HEK293 (cell line): ENCODE measurements around the gene AHCY.
A peak's percentile ranks its signal among the peaks of the same experiment; 100 is the strongest.

ENCODE experiments used
- CTCF ChIA-PET: fragments of 350-600 bp; formaldehyde crosslinking; extraction: SDS; loops from one replicate; lab custom pipeline; 2021; ENCODE audit warnings: antibody characterized with exemption; lab: Yijun Ruan, JAX
- POLR2A ChIA-PET: fragments of 300-600 bp; formaldehyde crosslinking; extraction: SDS; loops from one replicate; lab custom pipeline; 2020; ENCODE audit warnings: antibody characterized with exemption, inconsistent platforms; lab: Yijun Ruan, JAX
- H3K27ac ChIP-seq: fragments of 200-500 bp; sonication (Bioruptor generic); 2 replicates; pipeline ENCODE4 v1.5.1; 2014; ENCODE audit warnings: low read depth, low read length, control low read depth, inconsistent platforms; ENCODE audit errors: extremely low read depth
- H3K36me3 ChIP-seq, 2 experiments: fragments of 200-500 bp in 1 of 2; sonication (Bioruptor generic) in 1 of 2; 1 replicate in 1 of 2; 2 replicates in 1 of 2; pipeline ENCODE4 v1.5.1; 2014 to 2017; ENCODE audit warnings: inconsistent platforms in 2 of 2, low read length in 2 of 2; ENCODE audit not compliant: control insufficient read depth in 2 of 2, insufficient read depth in 1 of 2
- H3K4me1 ChIP-seq: fragments of 200-500 bp; sonication (Bioruptor generic); 2 replicates; pipeline ENCODE4 v1.5.1; 2014; ENCODE audit warnings: mild to moderate bottlenecking, low read length, inconsistent platforms; ENCODE audit not compliant: control insufficient read depth, insufficient read depth
- H3K4me3 ChIP-seq: 2 replicates; pipeline ENCODE4 v1.5.1; 2011; ENCODE audit warnings: low read depth, mild to moderate bottlenecking, control low read depth, low read length, moderate library complexity
- H3K9me3 ChIP-seq: fragments of 200-500 bp; sonication (Bioruptor generic); 2 replicates; pipeline ENCODE4 v1.5.1; 2014; ENCODE audit warnings: low read depth, low read length, inconsistent platforms; ENCODE audit not compliant: control insufficient read depth, insufficient read depth
- GLIS2 ChIP-seq: fragments of 450-650 bp; formaldehyde crosslinking; IDR thresholded peaks from 2 replicates; pipeline ENCODE4 v1.5.1; 2016; ENCODE audit warnings: missing biosample characterization, missing genetic modification characterization
- HOXC10 ChIP-seq: sonication (generic); formaldehyde crosslinking; IDR thresholded peaks from 2 replicates; pipeline ENCODE4 v1.8.1; 2023; ENCODE audit warnings: mild to moderate bottlenecking, missing genetic modification reagents
- KLF8 ChIP-seq: fragments of 450-650 bp; formaldehyde crosslinking; IDR thresholded peaks from 2 replicates; pipeline ENCODE4 v1.5.1; 2016; ENCODE audit warnings: missing biosample characterization, missing genetic modification characterization
- OSR2 ChIP-seq: fragments of 450-650 bp; formaldehyde crosslinking; IDR thresholded peaks from 2 replicates; pipeline ENCODE4 v1.5.1; 2016; ENCODE audit warnings: missing biosample characterization, missing genetic modification characterization
- PBX3 ChIP-seq: sonication (generic); formaldehyde crosslinking; IDR thresholded peaks from 2 replicates; pipeline ENCODE4 v1.8.1; 2022; ENCODE audit warnings: mild to moderate bottlenecking, moderate library complexity, missing genetic modification reagents
- PRDM1 ChIP-seq: fragments of 450-650 bp; formaldehyde crosslinking; IDR thresholded peaks from 2 replicates; pipeline ENCODE4; 2016; ENCODE audit warnings: missing biosample characterization, missing genetic modification characterization
- SALL2 ChIP-seq: fragments of 450-650 bp; formaldehyde crosslinking; IDR thresholded peaks from 2 replicates; pipeline ENCODE4 v1.5.0; 2017; ENCODE audit warnings: missing biosample characterization, mild to moderate bottlenecking, missing genetic modification characterization, borderline replicate concordance
- SCRT2 ChIP-seq: fragments of 450-650 bp; formaldehyde crosslinking; IDR thresholded peaks from 2 replicates; pipeline ENCODE4 v1.5.1; 2016; ENCODE audit warnings: missing biosample characterization, missing genetic modification characterization
- SP2 ChIP-seq: fragments of 450-650 bp; formaldehyde crosslinking; IDR thresholded peaks from 2 replicates; pipeline ENCODE4 v1.5.1; 2016; ENCODE audit warnings: missing biosample characterization, missing genetic modification characterization
- SP7 ChIP-seq: fragments of 450-650 bp; formaldehyde crosslinking; IDR thresholded peaks from 2 replicates; pipeline ENCODE4 v1.5.1; 2016; ENCODE audit warnings: missing biosample characterization, missing genetic modification characterization
- WT1 ChIP-seq: fragments of 450-650 bp; formaldehyde crosslinking; IDR thresholded peaks from 2 replicates; pipeline ENCODE4 v1.5.1; 2016; ENCODE audit warnings: missing biosample characterization, missing genetic modification characterization
- YY2 ChIP-seq: fragments of 450-650 bp; formaldehyde crosslinking; IDR thresholded peaks from 2 replicates; pipeline ENCODE4 v1.5.1; 2016; ENCODE audit warnings: missing biosample characterization, missing genetic modification characterization
- ZBTB17 ChIP-seq: fragments of 450-650 bp; formaldehyde crosslinking; IDR thresholded peaks from 2 replicates; pipeline ENCODE4 v1.5.1; 2016; ENCODE audit warnings: missing biosample characterization, missing genetic modification characterization
- ZBTB44 ChIP-seq: fragments of 450-650 bp; IDR thresholded peaks from 2 replicates; pipeline ENCODE4 v1.5.1; 2018; ENCODE audit warnings: missing biosample characterization, mild to moderate bottlenecking, missing genetic modification characterization
- ZFHX2 ChIP-seq: fragments of 450-650 bp; formaldehyde crosslinking; conservative IDR thresholded peaks from 2 replicates; pipeline ENCODE4 v1.5.1; 2016; ENCODE audit warnings: missing biosample characterization, missing genetic modification characterization
- ZFP3 ChIP-seq: fragments of 450-650 bp; formaldehyde crosslinking; IDR thresholded peaks from 2 replicates; pipeline ENCODE4 v1.5.1; 2016; ENCODE audit warnings: low read depth, missing biosample characterization, missing genetic modification characterization
- ZNF157 ChIP-seq: fragments of 450-650 bp; formaldehyde crosslinking; IDR thresholded peaks from 2 replicates; pipeline ENCODE4 v1.5.1; 2016; ENCODE audit warnings: missing biosample characterization, missing genetic modification characterization
- ZNF2 ChIP-seq: fragments of 450-650 bp; formaldehyde crosslinking; IDR thresholded peaks from 2 replicates; pipeline ENCODE4 v1.5.1; 2016; ENCODE audit warnings: missing biosample characterization, missing genetic modification characterization
- ZNF202 ChIP-seq: fragments of 450-650 bp; formaldehyde crosslinking; IDR thresholded peaks from 2 replicates; pipeline ENCODE4 v1.5.1; 2016; ENCODE audit warnings: missing biosample characterization, missing genetic modification characterization, borderline replicate concordance
- ZNF23 ChIP-seq: fragments of 450-650 bp; formaldehyde crosslinking; IDR thresholded peaks from 2 replicates; pipeline ENCODE4 v1.5.1; 2016; ENCODE audit warnings: missing biosample characterization, missing genetic modification characterization, borderline replicate concordance
- ZNF423 ChIP-seq: fragments of 450-650 bp; formaldehyde crosslinking; IDR thresholded peaks from 2 replicates; pipeline ENCODE4 v1.5.1; 2016; ENCODE audit warnings: missing biosample characterization, missing genetic modification characterization
- ZNF555 ChIP-seq: fragments of 450-650 bp; formaldehyde crosslinking; conservative IDR thresholded peaks from 2 replicates; pipeline ENCODE4 v1.5.1; 2017; ENCODE audit warnings: missing biosample characterization, mild to moderate bottlenecking, missing genetic modification characterization, inconsistent platforms
- ZNF600 ChIP-seq: fragments of 450-650 bp; formaldehyde crosslinking; IDR thresholded peaks from 2 replicates; pipeline ENCODE4 v1.5.1; 2016; ENCODE audit warnings: missing biosample characterization, missing genetic modification characterization
- ZNF664 ChIP-seq: fragments of 450-650 bp; formaldehyde crosslinking; IDR thresholded peaks from 2 replicates; pipeline ENCODE4 v1.5.1; 2016; ENCODE audit warnings: missing biosample characterization, missing genetic modification characterization
- ZNF747 ChIP-seq: fragments of 450-650 bp; formaldehyde crosslinking; IDR thresholded peaks from 2 replicates; pipeline ENCODE4 v1.5.1; 2016; ENCODE audit warnings: missing biosample characterization, missing genetic modification characterization
- ZSCAN23 ChIP-seq: fragments of 450-650 bp; formaldehyde crosslinking; IDR thresholded peaks from 2 replicates; pipeline ENCODE4 v1.5.1; 2016; ENCODE audit warnings: missing biosample characterization, missing genetic modification characterization
- ZXDB ChIP-seq: fragments of 450-650 bp; formaldehyde crosslinking; IDR thresholded peaks from 2 replicates; pipeline ENCODE4 v1.5.1; 2016; ENCODE audit warnings: missing biosample characterization, missing genetic modification characterization
- TF ChIP-seq, protein P1 (sequence below): fragments of 450-650 bp; formaldehyde crosslinking; IDR thresholded peaks from 2 replicates; pipeline ENCODE4 v1.5.1; 2016; ENCODE audit warnings: missing biosample characterization, missing genetic modification characterization
- TF ChIP-seq, protein P2 (sequence below): fragments of 450-650 bp; formaldehyde crosslinking; IDR thresholded peaks from 2 replicates; pipeline ENCODE4 v1.5.1; 2016; ENCODE audit warnings: missing biosample characterization, missing genetic modification characterization

AHCY gene

DNA sequence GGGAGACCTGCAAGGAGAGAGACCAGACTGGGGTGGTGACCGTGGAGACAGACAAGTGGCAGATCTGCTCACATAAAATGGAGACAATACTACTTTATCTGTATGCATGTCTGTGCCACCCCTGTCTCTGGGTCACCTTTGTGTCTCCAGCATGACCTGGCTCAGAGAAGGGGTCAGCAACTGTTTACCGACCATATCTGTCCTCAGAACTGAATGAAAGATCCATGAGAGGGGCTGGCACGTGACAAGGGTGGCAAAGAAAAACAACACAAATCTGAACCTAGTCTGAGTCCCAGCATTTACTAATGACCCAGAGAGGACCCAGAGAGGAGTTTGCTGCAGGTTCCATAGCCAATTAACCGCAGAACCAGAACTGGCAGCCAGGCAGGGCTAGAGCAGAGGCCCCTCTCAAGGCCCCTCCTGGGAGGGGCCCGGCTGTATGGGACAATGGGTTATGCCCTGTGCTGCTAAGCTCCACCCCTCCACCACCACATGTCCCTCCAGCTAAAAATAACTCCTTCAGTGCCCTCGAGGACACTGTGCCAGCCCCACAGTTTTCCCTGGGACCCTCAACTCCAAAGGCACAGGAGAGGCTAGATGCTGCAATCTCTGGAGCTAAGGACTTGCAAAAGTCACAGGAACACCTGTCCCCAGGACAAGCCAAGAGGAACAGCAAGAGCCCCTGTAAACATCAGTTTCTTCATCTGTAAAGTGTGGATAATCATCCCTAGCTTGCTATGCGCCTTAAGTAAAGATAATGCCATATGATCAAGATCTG, 2.2 kb downstream of the AHCY start (continued):
- TF ChIP-seq, protein P1, sequence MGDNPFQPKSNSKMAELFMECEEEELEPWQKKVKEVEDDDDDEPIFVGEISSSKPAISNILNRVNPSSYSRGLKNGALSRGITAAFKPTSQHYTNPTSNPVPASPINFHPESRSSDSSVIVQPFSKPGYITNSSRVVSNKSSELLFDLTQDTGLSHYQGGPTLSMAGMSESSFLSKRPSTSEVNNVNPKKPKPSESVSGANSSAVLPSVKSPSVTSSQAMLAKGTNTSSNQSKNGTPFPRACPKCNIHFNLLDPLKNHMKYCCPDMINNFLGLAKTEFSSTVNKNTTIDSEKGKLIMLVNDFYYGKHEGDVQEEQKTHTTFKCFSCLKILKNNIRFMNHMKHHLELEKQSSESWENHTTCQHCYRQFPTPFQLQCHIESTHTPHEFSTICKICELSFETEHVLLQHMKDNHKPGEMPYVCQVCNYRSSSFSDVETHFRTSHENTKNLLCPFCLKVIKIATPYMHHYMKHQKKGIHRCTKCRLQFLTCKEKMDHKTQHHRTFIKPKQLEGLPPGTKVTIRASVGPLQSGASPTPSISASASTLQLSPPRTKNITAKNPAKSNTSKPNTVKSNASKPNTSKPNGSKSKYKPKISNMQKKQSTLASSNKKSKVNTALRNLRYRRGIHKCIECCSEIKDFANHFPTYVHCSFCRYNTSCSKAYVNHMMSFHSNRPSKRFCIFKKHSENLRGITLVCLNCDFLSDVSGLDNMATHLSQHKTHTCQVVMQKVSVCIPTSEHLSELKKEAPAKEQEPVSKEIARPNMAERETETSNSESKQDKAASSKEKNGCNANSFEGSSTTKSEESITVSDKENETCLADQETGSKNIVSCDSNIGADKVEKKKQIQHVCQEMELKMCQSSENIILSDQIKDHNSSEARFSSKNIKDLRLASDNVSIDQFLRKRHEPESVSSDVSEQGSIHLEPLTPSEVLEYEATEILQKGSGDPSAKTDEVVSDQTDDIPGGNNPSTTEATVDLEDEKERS (tag by site-specific recombination), result no peak
- TF ChIP-seq HOXC10 (CRISPR knock-in tag) (no peak), ZNF555 (tag by site-specific recombination) (no peak), ZSCAN23 (no peak), ZFP3 (no peak), YY2 (tag by site-specific recombination) (no peak), ZNF23 (tag by site-specific recombination) (no peak)
- TF ChIP-seq, protein P2, sequence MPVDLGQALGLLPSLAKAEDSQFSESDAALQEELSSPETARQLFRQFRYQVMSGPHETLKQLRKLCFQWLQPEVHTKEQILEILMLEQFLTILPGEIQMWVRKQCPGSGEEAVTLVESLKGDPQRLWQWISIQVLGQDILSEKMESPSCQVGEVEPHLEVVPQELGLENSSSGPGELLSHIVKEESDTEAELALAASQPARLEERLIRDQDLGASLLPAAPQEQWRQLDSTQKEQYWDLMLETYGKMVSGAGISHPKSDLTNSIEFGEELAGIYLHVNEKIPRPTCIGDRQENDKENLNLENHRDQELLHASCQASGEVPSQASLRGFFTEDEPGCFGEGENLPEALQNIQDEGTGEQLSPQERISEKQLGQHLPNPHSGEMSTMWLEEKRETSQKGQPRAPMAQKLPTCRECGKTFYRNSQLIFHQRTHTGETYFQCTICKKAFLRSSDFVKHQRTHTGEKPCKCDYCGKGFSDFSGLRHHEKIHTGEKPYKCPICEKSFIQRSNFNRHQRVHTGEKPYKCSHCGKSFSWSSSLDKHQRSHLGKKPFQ, result no peak

GRCh38 chr20:34300256-34300806, 2.8 kb downstream of the AHCY start:
- Histone ChIP-seq H3K4me3 (no peak overlapping the region), H3K27ac (peak overlapping the region; percentile 85), H3K4me1 (peaks cover 16% of the 10 kb centered on the region), H3K9me3 (no peaks in the 10 kb centered on the region), H3K36me3 (peaks cover 0 to 37% of the 10 kb centered on the region in 2 experiments; a peak in 1 of 3 replicates)
- ChIA-PET POLR2A (interaction anchor here (1.0 to 1.3 kb wide), 2 partner anchors 12 to 216 kb away, joined by 3 to 5 read pairs; partner anchors contain the start of gene DYNLRB1), CTCF (interaction anchor here (0.6 to 1.0 kb wide), 3 partner anchors 12 to 47 kb away, joined by 3 read pairs; no protein-coding TSS in a partner anchor)
- TF ChIP-seq KLF8 (tag by site-specific recombination) (peak; percentile 54; the same call in 1 of the 2 replicates), OSR2 (peak; percentile 69), SP7 (peak; percentile 56), PRDM1 (tag by site-specific recombination) (peak; percentile 66), ZNF423 (tag by site-specific recombination) (no peak), ZNF202 (tag by site-specific recombination) (no peak), ZBTB44 (peak; percentile 16; the same call in 1 of the 2 replicates), SCRT2 (tag by site-specific recombination) (no peak), ZNF664 (tag by site-specific recombination) (peak; percentile 68; the same call in 1 of the 2 replicates), GLIS2 (tag by site-specific recombination) (no peak), ZFHX2 (tag by site-specific recombination) (no peak), SP2 (peak; percentile 66), ZBTB17 (tag by site-specific recombination) (peak; percentile 85), SALL2 (tag by site-specific recombination) (no peak), ZNF600 (tag by site-specific recombination) (peak; percentile 71), PBX3 (CRISPR knock-in tag) (no peak), ZXDB (tag by site-specific recombination) (peak; percentile 72), ZNF747 (tag by site-specific recombination) (no peak), ZNF157 (tag by site-specific recombination) (no peak), ZNF2 (tag by site-specific recombination) (no peak; the same call in 1 of the 2 replicates), WT1 (tag by site-specific recombination) (peak; percentile 54; the same call in 1 of the 2 replicates)
